HG03066 (cell line): Measurements from ENCODE around the gene ARHGEF28.

Source experiments
- ATAC-seq: cut with Tn5 transposase; IDR thresholded peaks from one replicate; pipeline ENCODE4 v1.9.1; 2021; ENCODE audit warnings: low read depth; ENCODE audit not compliant: unreplicated experiment

The ARHGEF28 gene

GRCh38 chr5:73810429-73810828, 184.4 kb downstream of the ARHGEF28 start:
- no peak for ATAC-seq

- no peak for ATAC-seq
Measured at GRCh38 chr5:73812457-73812856, 186.5 kb downstream of the ARHGEF28 start.

- ATAC-seq: no peak
Measured at GRCh38 chr5:73812962-73813588, 187.1 kb downstream of the ARHGEF28 start.

GRCh38 chr5:73814233-73814846, 188.3 kb downstream of the ARHGEF28 start:
- ATAC-seq: no peak

- no peak for ATAC-seq
Measured at GRCh38 chr5:73815631-73816030, 189.6 kb downstream of the ARHGEF28 start.

GRCh38 chr5:73816656-73817420, 190.8 kb downstream of the ARHGEF28 start:
- no peak for ATAC-seq

- ATAC-seq: no peak
Measured at GRCh38 chr5:73818357-73818756, 192.4 kb downstream of the ARHGEF28 start.

GRCh38 chr5:73820326-73820725, 194.3 kb downstream of the ARHGEF28 start:
- ATAC-seq: no peak

- no peak for ATAC-seq
Measured at GRCh38 chr5:73821003-73821402, 195.0 kb downstream of the ARHGEF28 start.

- ATAC-seq: no peak
Measured at GRCh38 chr5:73822278-73822988, 196.4 kb downstream of the ARHGEF28 start.

GRCh38 chr5:73822989-73823339, 197.0 kb downstream of the ARHGEF28 start:
- no peak for ATAC-seq

GRCh38 chr5:73823508-73823925, 197.5 kb downstream of the ARHGEF28 start:
- ATAC-seq: no peak

GRCh38 chr5:73825199-73825598, 199.2 kb downstream of the ARHGEF28 start:
- ATAC-seq: no peak

GRCh38 chr5:73825736-73826135, 199.7 kb downstream of the ARHGEF28 start:
- ATAC-seq: no peak

- no peak for ATAC-seq
Measured at GRCh38 chr5:73826301-73827105, 200.5 kb downstream of the ARHGEF28 start.

GRCh38 chr5:73827106-73827450, 201.1 kb downstream of the ARHGEF28 start:
- ATAC-seq: no peak

- no peak for ATAC-seq
Measured at GRCh38 chr5:73828465-73828864, 202.5 kb downstream of the ARHGEF28 start.

- no peak for ATAC-seq
Measured at GRCh38 chr5:73830646-73831045, 204.7 kb downstream of the ARHGEF28 start.

GRCh38 chr5:73831066-73831465, 205.1 kb downstream of the ARHGEF28 start:
- ATAC-seq: no peak

- no peak for ATAC-seq
Measured at GRCh38 chr5:73834693-73835092, 208.7 kb downstream of the ARHGEF28 start.
